Stomach (tissue), 4 donors: ENCODE data around the gene UGT1A5.

ENCODE experiments used
- CTCF ChIP-seq, 7 experiments: fragments of 450-650 bp in 4 of 7; fragments of 200-600 bp in 3 of 7; sonication (generic) in 3 of 7; IDR thresholded peaks; one replicate each; pipeline ENCODE4 v1.5.1; 2016 to 2019; ENCODE audit warnings: antibody characterized with exemption in 7 of 7, control low read depth in 2 of 7, mild to moderate bottlenecking in 1 of 7
- EP300 ChIP-seq: sonication (generic); formaldehyde crosslinking; IDR thresholded peaks from one replicate; pipeline ENCODE4 v1.6.1; 2017; ENCODE audit warnings: antibody characterized with exemption
- POLR2A ChIP-seq, 4 donors: fragments of 450-650 bp; IDR thresholded peaks; one replicate each; pipeline ENCODE4 v1.6.1; 2016; ENCODE audit warnings: antibody characterized with exemption in 4 of 4, control low read depth in 2 of 4, mild to moderate bottlenecking in 1 of 4, moderate library complexity in 1 of 4
- POLR2AphosphoS5 ChIP-seq, 3 donors: sonication (generic); formaldehyde crosslinking; IDR thresholded peaks; one replicate each; pipeline ENCODE4 v1.6.1; 2016; ENCODE audit warnings: antibody characterized with exemption in 3 of 3

- TF ChIP-seq CTCF (IDR thresholded peaks at IDR 0.05) = no peak
- TF ChIP-seq POLR2A (IDR thresholded peaks at IDR 0.05) = no peak
- TF ChIP-seq POLR2AphosphoS5 (IDR thresholded peaks at IDR 0.05) = no peak
- TF ChIP-seq EP300 = no peak
Measured at GRCh38 chr2:233780771-233781170, 68.1 kb downstream of the UGT1A5 start.
